Esophagus squamous epithelium (tissue), 5 donors: Measurements from ENCODE around the gene STAT4. TPM values are rescaled to one million over a fixed set of nuclear protein-coding genes. Genes with fewer than 3 reads are reported as not detected.

Experiments used
- DNase-seq: peaks from one replicate; lab custom pipeline; 2025; lab: John Stamatoyannopoulos, UW
- H3K27ac ChIP-seq, 4 donors: fragments of 200-600 bp; sonication (generic); one replicate each; pipeline ENCODE4 v1.5.1; 2016 to 2019; ENCODE audit warnings: mild to moderate bottlenecking in 1 of 4
- H3K27me3 ChIP-seq, 4 donors: fragments of 200-600 bp; sonication (generic); 1 replicate in 3 of 4; 2 replicates in 1 of 4; pipeline versions ENCODE4 v1.5.1 to v1.6.0; 2017 to 2021; ENCODE audit warnings: antibody characterized with exemption in 1 of 4
- H3K36me3 ChIP-seq, 3 donors: fragments of 200-600 bp; sonication (generic); one replicate each; pipeline ENCODE4 v1.5.1; 2016 to 2019
- H3K4me1 ChIP-seq, 3 donors: fragments of 200-600 bp; sonication (generic); one replicate each; pipeline ENCODE4 v1.5.1; 2017 to 2019
- H3K4me3 ChIP-seq, 4 donors: fragments of 200-600 bp; sonication (generic); 1 replicate in 3 of 4; 2 replicates in 1 of 4; pipeline ENCODE4 v1.5.1; 2016 to 2019; ENCODE audit warnings: mild to moderate bottlenecking in 2 of 4, moderate library complexity in 1 of 4
- H3K9me3 ChIP-seq, 3 donors: fragments of 200-600 bp; sonication (generic); one replicate each; pipeline ENCODE4 v1.5.1; 2016 to 2019
- CTCF ChIP-seq, 6 experiments: fragments of 450-650 bp in 4 of 6; fragments of 200-600 bp in 2 of 6; sonication (generic) in 2 of 6; IDR thresholded peaks; one replicate each; pipeline ENCODE4 v1.5.1; 2016 to 2019; ENCODE audit warnings: antibody characterized with exemption in 6 of 6, mild to moderate bottlenecking in 4 of 6, moderate library complexity in 4 of 6
- POLR2A ChIP-seq, 4 donors: fragments of 450-650 bp; IDR thresholded peaks; one replicate each; pipeline ENCODE4 v1.6.1; 2017; ENCODE audit warnings: antibody characterized with exemption in 4 of 4, mild to moderate bottlenecking in 4 of 4, moderate library complexity in 3 of 4
- WGBS, 2 donors: methylation state at CpG; one replicate each; pipeline ENCODE4 v1.1.5; 2018; 5-methylcytosine and 5-hydroxymethylcytosine counted together
- intact Hi-C: fragments of 100-400 bp; cut with DNase I; formaldehyde crosslinking; loops from one replicate; pipeline ENCODE4 v1.15.0; 2022
- total RNA-seq, 4 donors: library from RNA; depleted of rRNA; stranded (reverse); fragments of >200 nt; gene quantifications; one replicate each; pipeline ENCODE4 v1.1.0, GENCODE V29; 2016
- donor health status: DM: yes; HTN: yes; CAD: no.

Gene STAT4
- total RNA-seq, 4 donors from 2014 or later, result 0.47 to 3.2 (median 2.1) TPM

- no peak for DNase-seq
- peaks cover 0 to 81% (median 43%) of the 10 kb centered on the region in 3 donors for H3K4me1 ChIP-seq
- WGBS, 2 donors, result 33 to 49% methylated on average over 5 of the region's 5 CpGs
These were observed 18.9 kb upstream of the STAT4 start for GRCh38 chr2:191169456-191170300.

GRCh38 chr2:191167766-191168165 lies 17.0 kb upstream of the STAT4 start:
- no peak for DNase-seq
- intact Hi-C loops, result loop anchor here (5.0 kb wide), 1 partner anchor 335 kb away; no protein-coding TSS in a partner anchor
- TF ChIP-seq POLR2A (IDR thresholded peaks at IDR 0.05) (no peak), CTCF (IDR thresholded peaks at IDR 0.05) (no peak)
- Histone ChIP-seq H3K27me3 (no peaks in the 10 kb centered on the region), H3K4me3 (no peak overlapping the region), H3K27ac (no peak overlapping the region), H3K9me3 (no peaks in the 10 kb centered on the region), H3K36me3 (no peaks in the 10 kb centered on the region), H3K4me1 (peaks cover 0 to 71% (median 43%) of the 10 kb centered on the region in 3 donors)
- WGBS, 2 donors, result 24 to 34% methylated on average over 2 of the region's 2 CpGs

More at GRCh38 chr2:191169456-191170300, 18.9 kb upstream of the STAT4 start:
- Histone ChIP-seq H3K36me3 (no peaks in the 10 kb centered on the region), H3K27me3 (no peaks in the 10 kb centered on the region), H3K4me3 (no peak overlapping the region), H3K27ac (peak overlapping the region; percentile 17 to 68 (median 48)), H3K9me3 (no peaks in the 10 kb centered on the region)
- intact Hi-C loops, result loop anchor here (5.0 to 10.0 kb wide), 2 partner anchors 55 to 333 kb away; no protein-coding TSS in a partner anchor
- TF ChIP-seq CTCF (IDR thresholded peaks at IDR 0.05) (no peak), POLR2A (IDR thresholded peaks at IDR 0.05) (no peak)

- Histone ChIP-seq H3K9me3 (no peaks in the 10 kb centered on the region), H3K4me1 (peaks cover 0 to 62% (median 36%) of the 10 kb centered on the region in 3 donors), H3K36me3 (no peaks in the 10 kb centered on the region), H3K27me3 (no peaks in the 10 kb centered on the region), H3K27ac (peak overlapping the region in 1 of 4 donors; percentile 18), H3K4me3 (no peak overlapping the region)
- intact Hi-C loops, result loop anchor here (5.0 kb wide), 1 partner anchor 335 kb away; no protein-coding TSS in a partner anchor
- 52 to 60% methylated on average over 4 of the region's 4 CpGs for WGBS, 2 donors
- no peak for TF ChIP-seq POLR2A (IDR thresholded peaks at IDR 0.05)
- no peak for TF ChIP-seq CTCF (IDR thresholded peaks at IDR 0.05)
- DNase-seq, result no peak
These were observed 16.1 kb upstream of the STAT4 start for GRCh38 chr2:191166756-191167445.

GRCh38 chr2:191166111-191166755 lies 15.4 kb upstream of the STAT4 start:
- Histone ChIP-seq H3K27ac (peak overlapping the region in 1 of 4 donors; percentile 18), H3K36me3 (no peaks in the 10 kb centered on the region), H3K4me1 (peaks cover 0 to 56% (median 33%) of the 10 kb centered on the region in 3 donors), H3K9me3 (no peaks in the 10 kb centered on the region), H3K4me3 (no peak overlapping the region), H3K27me3 (no peaks in the 10 kb centered on the region)
- TF ChIP-seq CTCF (IDR thresholded peaks at IDR 0.05) (no peak), POLR2A (IDR thresholded peaks at IDR 0.05) (no peak)
- intact Hi-C loops, result loop anchor here (5.0 kb wide), 1 partner anchor 336 kb away; no protein-coding TSS in a partner anchor
- 16 to 25% methylated on average over 4 of the region's 4 CpGs for WGBS, 2 donors
- DNase-seq, result no peak
